ENCODE measurements around the gene IFNA13.

The IFNA13 gene

DNA sequence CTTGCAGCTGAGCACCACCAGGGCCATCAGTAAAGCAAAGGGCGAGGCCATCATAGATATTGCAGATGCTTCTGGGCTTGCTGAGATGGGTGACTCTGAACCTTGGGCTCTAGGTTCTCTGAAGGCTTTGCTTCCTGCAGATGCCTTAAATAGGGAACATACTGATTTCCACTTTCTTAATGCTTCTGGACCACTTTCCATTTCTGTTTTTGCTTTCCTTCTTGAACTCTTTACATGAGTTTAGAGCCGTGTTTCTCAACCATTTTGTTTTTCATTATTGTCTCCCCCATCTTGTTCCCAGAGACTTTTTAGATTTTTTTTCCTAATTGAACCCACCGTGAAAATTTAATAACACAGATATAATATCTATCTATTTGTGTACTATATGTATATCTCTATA is at the start of gene IFNA13:
Gene IFNA13, minus strand, starts transcription at position 101 of the 400 bp plus-strand sequence. Its CDS starts 47 bp downstream, at position 54.
- Mint-ChIP-seq H3K27me3 (peaks cover 12% of the 10 kb centered on the region), H3K36me3 (no peaks in the 10 kb centered on the region), H3K4me3 (no peak within 1 kb of the TSS), H3K9me3 (no peaks in the 10 kb centered on the region), H3K27ac (no peak within 1 kb of the TSS), H3K4me1 (no peaks in the 10 kb centered on the region)

DNA sequence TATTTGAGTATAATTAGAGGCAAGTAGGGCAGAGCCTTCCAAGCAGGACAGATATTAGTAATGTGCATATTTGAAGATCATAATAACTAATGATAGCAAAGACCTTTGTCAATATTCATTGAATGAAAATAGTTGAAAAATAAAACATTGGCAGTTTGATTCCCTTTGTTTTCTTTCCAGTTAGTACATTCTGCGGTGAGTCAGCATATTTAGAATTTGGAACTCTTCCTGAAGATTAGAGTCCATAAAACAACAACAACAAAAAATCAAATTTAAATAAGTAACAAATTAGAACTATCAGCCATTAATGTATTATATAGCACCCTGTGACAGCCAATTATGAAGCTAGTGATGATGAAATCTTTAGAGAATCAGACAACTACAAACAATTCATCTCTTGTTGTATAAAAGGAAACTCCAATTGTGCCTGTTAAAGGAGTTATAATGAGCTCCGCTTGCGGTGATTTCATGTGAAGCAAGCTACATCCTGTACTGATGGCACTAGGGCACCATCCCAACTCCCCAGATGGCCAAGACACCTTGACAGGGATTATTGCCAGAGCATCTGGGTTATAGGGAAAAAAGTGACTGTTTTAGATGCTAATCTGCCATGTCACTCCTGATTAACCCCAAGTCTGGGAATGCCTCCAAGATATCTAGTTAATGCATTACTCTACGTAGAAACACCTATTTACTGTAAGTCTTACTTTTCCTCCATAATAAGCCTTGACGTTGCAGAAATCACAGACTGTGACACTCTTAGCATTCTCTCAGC is 47.8 kb upstream of the IFNA13 start:
- H3K27ac Mint-ChIP-seq: no peak overlapping the region
- H3K36me3 Mint-ChIP-seq: no peaks in the 10 kb centered on the region
- H3K4me1 Mint-ChIP-seq: peaks cover 5% of the 10 kb centered on the region
- H3K27me3 Mint-ChIP-seq: peaks cover 6% of the 10 kb centered on the region
- H3K4me3 Mint-ChIP-seq: no peak overlapping the region
- H3K9me3 Mint-ChIP-seq: no peaks in the 10 kb centered on the region

DNA sequence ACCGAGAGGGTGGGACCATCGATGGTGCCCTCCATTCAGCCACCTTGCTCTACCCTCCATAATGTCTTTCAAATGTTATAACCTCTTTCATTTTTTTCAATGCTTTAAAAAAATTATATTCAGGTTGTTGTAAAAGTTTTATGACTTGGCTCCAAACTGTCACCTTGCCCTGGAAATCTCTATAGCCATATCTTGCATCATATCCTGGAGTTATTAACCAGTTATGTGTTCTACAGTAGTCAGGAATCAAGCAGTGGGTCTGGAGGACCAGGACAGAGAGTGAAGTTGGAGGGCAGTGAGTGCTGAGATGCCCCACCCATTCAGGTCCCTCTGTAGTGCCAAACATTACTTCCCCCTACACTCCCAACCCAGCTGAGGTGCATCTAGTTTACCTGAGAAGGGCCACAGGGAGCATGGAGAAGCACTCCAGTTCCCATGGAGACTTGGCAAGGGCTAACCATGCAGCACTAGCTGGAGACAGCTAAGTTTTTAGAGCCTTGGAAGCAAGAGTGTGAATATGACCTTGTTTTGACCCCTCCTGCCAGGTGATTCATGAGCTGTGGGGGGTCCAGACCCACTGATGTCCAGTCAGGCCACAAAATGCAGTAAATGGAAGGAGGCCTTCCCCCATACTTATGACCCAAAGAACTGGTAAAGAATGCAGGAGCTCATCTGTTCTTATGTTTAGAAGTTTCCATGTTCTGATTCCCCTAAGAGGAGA is 46.5 kb upstream of the IFNA13 start:
- H3K4me3 Mint-ChIP-seq: no peak overlapping the region
- no peaks in the 10 kb centered on the region for H3K36me3 Mint-ChIP-seq
- peaks cover 7% of the 10 kb centered on the region for H3K27me3 Mint-ChIP-seq
- no peak overlapping the region for H3K27ac Mint-ChIP-seq
- H3K4me1 Mint-ChIP-seq: peaks cover 5% of the 10 kb centered on the region
- no peaks in the 10 kb centered on the region for H3K9me3 Mint-ChIP-seq

DNA sequence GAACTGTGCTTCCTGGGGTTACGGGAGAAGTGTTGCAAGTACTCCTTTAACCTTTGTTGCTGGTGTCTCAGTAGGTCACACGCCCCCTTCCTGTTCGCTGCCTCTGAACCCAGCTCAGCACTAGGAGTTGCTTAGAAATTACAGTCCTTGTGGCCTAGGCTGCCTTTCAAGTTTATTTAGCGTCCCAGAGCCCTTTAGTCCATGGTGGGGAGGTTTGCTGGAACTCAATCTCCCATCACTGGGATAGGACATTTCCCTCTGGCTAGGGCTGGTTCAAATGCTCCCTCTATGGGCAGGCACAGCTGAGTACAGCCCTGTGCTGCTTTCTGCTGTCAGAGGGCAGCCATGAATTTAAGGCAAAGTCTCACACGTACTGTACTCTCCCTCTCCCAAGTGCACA is 45.8 kb upstream of the IFNA13 start:
- Mint-ChIP-seq H3K36me3 (no peaks in the 10 kb centered on the region), H3K27ac (no peak overlapping the region), H3K4me1 (peaks cover 5% of the 10 kb centered on the region), H3K4me3 (no peak overlapping the region), H3K27me3 (peaks cover 8% of the 10 kb centered on the region), H3K9me3 (no peaks in the 10 kb centered on the region)

DNA sequence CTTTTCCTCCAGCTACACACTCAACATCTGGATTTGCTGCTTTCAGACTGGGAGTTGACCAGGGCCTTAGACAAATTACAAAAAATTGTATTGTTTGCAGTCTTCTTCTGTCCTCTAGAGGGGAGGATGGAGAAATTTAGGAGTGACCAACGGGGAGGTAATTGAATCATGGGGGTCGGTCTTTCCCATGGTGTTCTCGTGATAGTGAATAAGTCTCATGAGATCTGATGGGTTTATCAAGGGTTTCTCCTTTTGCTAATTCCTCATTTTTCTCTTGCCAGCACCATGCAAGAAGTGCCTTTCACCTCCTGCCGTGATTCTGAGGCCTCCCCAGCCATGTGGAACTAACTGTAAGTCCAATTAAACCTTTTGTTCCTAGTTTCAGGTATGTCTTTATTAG is 45.3 kb upstream of the IFNA13 start:
- Mint-ChIP-seq H3K27me3 (peaks cover 8% of the 10 kb centered on the region), H3K36me3 (no peaks in the 10 kb centered on the region), H3K4me3 (no peak overlapping the region), H3K9me3 (no peaks in the 10 kb centered on the region), H3K27ac (peak overlapping the region; percentile 5), H3K4me1 (peaks cover 5% of the 10 kb centered on the region)

DNA sequence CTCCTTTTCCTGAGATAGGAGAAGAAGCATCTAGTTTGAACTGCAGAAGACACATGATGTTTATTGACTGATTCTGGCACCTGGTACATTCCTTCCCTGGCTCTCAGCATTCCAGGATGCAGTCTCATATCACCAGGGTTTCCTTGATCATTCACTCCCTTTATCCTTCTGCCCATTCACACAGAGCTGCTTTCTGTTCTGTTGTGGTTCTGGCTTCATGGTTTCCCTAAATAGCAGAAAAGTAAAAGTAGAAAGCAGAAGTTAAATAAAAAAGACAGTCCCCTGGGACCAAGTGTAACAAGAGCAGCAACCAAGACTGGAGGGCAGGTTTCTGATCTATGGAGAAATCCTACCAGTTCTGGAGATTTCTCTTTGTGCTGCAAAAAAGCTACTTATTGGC is 44.2 kb upstream of the IFNA13 start:
- no peak overlapping the region for H3K4me3 Mint-ChIP-seq
- no peaks in the 10 kb centered on the region for H3K36me3 Mint-ChIP-seq
- no peak overlapping the region for H3K27ac Mint-ChIP-seq
- peaks cover 5% of the 10 kb centered on the region for H3K4me1 Mint-ChIP-seq
- H3K9me3 Mint-ChIP-seq: no peaks in the 10 kb centered on the region
- peaks cover 11% of the 10 kb centered on the region for H3K27me3 Mint-ChIP-seq

DNA sequence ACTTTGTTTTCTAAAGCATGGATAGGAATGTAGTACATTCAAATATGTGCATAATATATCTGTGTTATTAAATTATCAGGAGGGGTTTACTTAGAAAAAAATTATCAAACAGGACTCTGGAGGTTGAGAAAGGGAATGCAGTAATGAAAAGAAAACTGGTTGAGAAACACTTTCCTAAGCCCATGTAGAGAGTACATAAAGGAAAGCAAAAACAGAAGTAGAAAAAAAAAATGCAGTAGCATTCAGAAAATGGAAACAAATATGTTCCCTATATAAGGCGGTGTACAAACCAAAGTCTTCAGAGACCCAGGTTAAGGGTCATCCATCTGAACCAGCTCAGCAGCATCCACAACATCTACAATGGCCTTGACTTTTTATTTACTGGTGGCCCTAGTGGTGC is 41.0 kb upstream of the IFNA13 start, which contains the start of gene IFNA8:
Gene IFNA8, plus strand, starts transcription at position 301 of the 400 bp plus-strand sequence. Its CDS starts 60 bp downstream, at position 361.
- Mint-ChIP-seq H3K9me3 (no peaks in the 10 kb centered on the region), H3K4me1 (peaks cover 5% of the 10 kb centered on the region), H3K27me3 (peaks cover 13% of the 10 kb centered on the region), H3K36me3 (no peaks in the 10 kb centered on the region), H3K27ac (no peak within 1 kb of the TSS), H3K4me3 (no peak within 1 kb of the TSS)

DNA sequence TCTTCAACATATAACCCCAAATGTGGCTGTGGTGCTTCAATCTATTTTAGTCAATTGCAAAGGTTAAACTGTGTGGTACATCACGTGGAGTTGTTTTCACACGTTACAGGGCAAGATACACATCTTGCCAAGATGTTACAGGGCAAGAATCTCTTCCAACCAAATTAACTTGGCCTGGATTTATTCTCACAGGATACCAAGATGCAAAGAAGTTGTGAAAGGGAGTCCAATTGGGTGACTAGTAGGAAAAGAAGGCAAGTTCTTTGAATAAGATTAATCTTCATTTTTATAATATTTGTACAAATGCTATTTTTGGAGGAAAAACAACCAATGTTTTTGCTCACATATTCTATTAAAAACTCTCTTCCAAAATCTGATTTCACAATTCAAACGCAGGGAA is 36.3 kb upstream of the IFNA13 start:
- H3K27ac Mint-ChIP-seq: no peak overlapping the region
- no peaks in the 10 kb centered on the region for H3K9me3 Mint-ChIP-seq
- peaks cover 25% of the 10 kb centered on the region for H3K27me3 Mint-ChIP-seq
- no peak overlapping the region for H3K4me3 Mint-ChIP-seq
- peaks cover 11% of the 10 kb centered on the region for H3K4me1 Mint-ChIP-seq
- no peaks in the 10 kb centered on the region for H3K36me3 Mint-ChIP-seq

DNA sequence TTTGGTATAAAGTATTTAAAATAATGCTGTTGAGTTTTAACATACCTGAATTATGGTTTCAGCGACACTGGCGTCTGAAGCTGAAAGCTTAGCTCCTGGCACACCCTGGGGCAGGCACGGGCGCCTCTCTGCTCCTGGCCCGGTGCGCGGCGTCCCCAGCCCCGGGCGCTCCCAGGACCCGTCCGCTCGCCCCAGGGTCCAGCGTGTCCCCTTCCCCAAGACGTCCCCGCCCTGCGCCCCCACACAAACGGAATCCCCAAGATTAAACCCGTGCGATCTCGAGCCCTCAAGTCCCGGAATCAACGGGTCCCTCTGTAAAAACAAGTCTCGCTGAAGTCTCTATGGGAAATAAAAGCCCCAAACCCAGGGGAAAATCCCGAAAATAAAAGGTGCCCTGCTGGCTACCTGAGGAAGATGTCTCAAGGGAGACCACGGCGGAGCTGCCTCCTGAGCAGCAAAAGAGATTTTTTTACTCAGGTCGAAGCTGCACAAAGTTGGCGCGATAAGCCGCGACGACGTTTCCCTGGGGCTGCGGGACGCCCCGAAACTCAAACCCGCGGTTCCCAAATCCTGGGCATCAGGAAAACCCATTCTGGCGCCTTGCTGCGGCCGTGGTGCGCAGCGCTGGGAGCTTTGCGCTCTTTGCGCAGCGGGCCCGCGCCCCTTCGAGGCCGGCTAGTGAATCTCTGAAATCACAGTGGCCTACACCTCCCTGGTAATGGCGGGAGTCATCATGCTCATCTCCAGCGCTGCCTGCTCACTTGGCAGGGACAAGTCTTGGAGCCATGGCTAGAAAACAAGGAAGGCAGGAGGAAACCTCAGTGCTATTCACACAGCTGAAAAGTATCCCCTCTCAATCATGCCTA is 34.8 kb upstream of the IFNA13 start:
- Mint-ChIP-seq H3K27ac (no peak overlapping the region), H3K27me3 (peaks cover 34% of the 10 kb centered on the region)

DNA sequence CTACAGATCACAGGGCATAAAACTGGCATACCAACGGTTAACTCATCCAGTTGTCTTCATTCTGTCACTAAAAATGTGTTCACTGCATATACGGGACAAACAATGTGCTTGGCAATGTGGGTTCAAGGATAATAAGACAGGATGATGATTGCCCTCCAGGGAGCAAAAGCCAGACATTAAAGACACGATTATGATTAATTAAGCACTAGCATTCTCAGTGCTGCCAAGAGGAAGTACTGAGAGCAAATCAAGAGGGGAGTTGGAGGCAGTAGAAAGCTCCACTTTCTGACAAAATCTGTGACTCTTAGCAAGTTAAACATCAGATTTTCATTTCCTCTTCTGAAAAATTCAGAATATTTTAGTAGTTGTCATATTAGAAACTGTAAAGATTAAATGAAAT is 32.1 kb upstream of the IFNA13 start:
- Mint-ChIP-seq H3K9me3 (no peaks in the 10 kb centered on the region), H3K27me3 (peaks cover 43% of the 10 kb centered on the region), H3K36me3 (no peaks in the 10 kb centered on the region), H3K4me1 (peaks cover 23% of the 10 kb centered on the region), H3K27ac (no peak overlapping the region), H3K4me3 (no peak overlapping the region)

More for the DNA sequence above, 34.8 kb upstream of the IFNA13 start:
- H3K9me3 Mint-ChIP-seq: no peaks in the 10 kb centered on the region
- H3K36me3 Mint-ChIP-seq: no peaks in the 10 kb centered on the region
- H3K4me3 Mint-ChIP-seq: peak overlapping the region; percentile 65
- H3K4me1 Mint-ChIP-seq: peaks cover 11% of the 10 kb centered on the region

DNA sequence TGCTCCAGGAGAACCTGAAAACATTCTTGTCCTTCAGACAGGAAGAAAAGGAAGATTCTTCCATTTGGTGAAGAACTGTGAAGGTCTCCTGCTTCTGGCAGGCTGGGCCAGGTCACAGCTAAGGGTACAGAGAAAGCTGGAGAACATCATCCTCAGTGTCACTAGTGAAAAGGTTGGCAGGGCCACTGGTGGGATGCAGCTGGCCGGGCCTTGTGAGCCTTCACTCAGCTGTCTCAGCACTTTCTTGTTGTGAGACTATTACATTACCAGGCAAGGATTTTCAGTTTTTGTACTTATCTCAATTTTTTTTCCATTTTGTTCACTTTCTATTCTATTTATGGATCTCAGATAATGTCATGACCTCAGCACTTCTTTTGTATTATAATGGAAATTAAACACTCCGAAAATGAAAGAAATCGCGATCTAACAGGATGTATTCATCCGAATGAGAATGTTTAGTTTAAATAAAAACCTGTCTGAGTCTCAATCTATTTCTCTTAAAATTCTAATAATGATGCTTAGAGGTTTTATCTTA is 31.2 kb upstream of the IFNA13 start:
- Mint-ChIP-seq H3K36me3 (no peaks in the 10 kb centered on the region), H3K27me3 (peaks cover 40% of the 10 kb centered on the region), H3K4me1 (peaks cover 23% of the 10 kb centered on the region), H3K4me3 (no peak overlapping the region), H3K27ac (no peak overlapping the region), H3K9me3 (no peaks in the 10 kb centered on the region)

DNA sequence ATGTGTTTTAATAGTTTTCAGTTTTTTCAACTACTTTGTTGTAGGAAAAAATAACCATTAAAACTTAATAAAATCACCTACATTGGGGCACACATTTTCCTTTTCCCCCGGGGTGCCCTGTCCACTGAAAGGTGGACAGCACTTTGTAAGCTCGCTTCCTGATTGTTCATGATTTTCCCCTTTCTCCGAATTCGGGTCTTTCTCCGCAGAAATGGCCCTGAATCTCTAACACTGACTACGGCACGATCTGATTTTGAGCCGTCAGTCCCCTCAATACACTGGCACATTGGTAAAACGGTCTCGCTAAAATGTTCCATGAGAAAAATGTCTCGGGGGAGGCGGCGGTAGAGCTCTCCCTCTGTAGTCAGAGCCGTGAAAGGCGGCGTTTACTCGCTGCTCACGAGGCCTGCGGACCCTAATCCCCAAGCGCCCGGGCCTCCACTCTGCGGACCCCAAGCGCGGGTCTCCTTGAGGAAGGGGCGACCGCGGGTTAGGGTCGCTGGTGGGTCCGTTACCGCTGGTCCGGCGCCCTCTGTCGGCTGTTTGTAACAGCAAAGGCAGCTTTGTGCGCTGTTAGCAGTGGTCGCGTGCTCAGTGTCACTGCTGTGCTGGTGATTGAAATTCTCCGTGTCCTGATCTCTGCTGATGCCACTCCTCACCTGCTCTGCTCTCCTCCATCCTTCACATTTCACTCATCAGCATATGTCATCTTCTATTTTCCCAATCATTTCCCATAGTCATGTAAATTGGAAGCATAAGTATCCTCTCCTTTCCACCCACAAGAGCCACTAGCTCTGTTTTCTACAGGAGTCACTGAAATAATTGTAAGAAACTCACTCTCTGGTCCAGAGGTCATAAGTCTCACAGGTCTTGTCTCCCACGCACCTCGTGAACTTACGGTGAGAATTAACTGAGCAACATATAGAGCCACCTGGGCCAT is 28.2 kb upstream of the IFNA13 start:
- no peak overlapping the region for H3K27ac Mint-ChIP-seq
- H3K27me3 Mint-ChIP-seq: peaks cover 36% of the 10 kb centered on the region
- peak overlapping the region; percentile 83 for H3K4me3 Mint-ChIP-seq
- peaks cover 16% of the 10 kb centered on the region for H3K4me1 Mint-ChIP-seq
- H3K36me3 Mint-ChIP-seq: no peaks in the 10 kb centered on the region
- no peaks in the 10 kb centered on the region for H3K9me3 Mint-ChIP-seq

DNA sequence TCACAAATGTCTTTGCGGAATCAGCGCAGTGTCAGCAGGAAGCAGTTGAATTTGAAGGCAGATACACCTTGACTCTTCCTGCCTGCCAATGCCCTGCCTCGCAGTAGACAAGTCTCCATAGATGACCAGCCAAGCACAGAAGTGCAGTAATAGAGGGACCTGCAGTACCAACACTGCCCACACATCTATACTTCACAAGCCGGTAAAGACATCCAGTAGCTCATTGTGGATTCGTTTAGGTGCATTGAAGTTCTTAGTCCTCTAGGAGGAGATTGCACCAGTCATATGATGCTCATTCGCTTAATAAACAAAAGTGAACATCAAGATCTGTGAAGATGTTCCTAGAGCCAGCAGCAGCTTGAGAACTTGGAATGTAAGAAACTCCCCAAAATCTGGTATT is 24.4 kb upstream of the IFNA13 start:
- peaks cover 33% of the 10 kb centered on the region for H3K27me3 Mint-ChIP-seq
- no peaks in the 10 kb centered on the region for H3K9me3 Mint-ChIP-seq
- H3K4me3 Mint-ChIP-seq: no peak overlapping the region
- H3K27ac Mint-ChIP-seq: no peak overlapping the region
- peaks cover 12% of the 10 kb centered on the region for H3K4me1 Mint-ChIP-seq
- no peaks in the 10 kb centered on the region for H3K36me3 Mint-ChIP-seq

DNA sequence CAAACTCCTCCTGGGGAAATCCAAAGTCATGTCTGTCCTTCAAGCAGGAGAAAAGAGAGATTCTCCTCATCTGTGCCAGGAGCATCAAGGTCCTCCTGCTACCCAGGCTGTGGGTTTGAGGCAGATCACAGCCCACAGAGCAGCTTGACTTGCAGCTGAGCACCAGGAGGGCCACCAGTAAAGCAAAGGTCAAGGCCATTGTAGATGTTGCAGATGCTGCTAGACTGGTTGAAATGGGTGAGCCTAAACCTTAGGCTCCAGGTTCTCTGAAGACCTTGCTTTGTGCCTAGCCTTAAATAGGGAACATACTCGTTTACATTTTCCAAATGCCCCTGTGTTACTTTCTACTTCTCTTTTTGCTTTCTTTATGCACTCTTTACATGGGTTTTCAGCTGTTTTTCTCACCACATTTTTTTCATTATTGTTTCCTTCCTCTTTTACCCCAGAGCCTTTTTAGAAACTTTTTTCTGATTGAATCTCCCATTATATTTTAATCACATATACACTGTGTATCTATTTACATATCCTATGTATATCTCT is 17.3 kb upstream of the IFNA13 start, which contains the start of gene IFNA2:
Gene IFNA2, minus strand, starts transcription at position 268 of the 540 bp plus-strand sequence. Its CDS starts 69 bp downstream, at position 199.
- Mint-ChIP-seq H3K4me1 (peaks cover 11% of the 10 kb centered on the region), H3K27ac (no peak within 1 kb of the TSS), H3K4me3 (no peak within 1 kb of the TSS), H3K27me3 (peaks cover 34% of the 10 kb centered on the region), H3K36me3 (no peaks in the 10 kb centered on the region), H3K9me3 (no peaks in the 10 kb centered on the region)
